Suprapubic skin (tissue), 4 donors: Measurements from ENCODE around the gene AGRP. TPM values are rescaled to one million over a fixed set of nuclear protein-coding genes. Genes with fewer than 3 reads are reported as not detected.
A peak's percentile ranks its signal among the peaks of the same experiment; 100 is the strongest.

Experiments used
- DNase-seq, 2 donors: peaks; one replicate each; pipeline ENCODE4 v3.0.0-alpha.2; 2019; ENCODE audit warnings: low spot score in 2 of 2
- H3K27ac ChIP-seq: fragments of 200-600 bp; sonication (generic); one replicate; pipeline ENCODE4 v1.5.1; 2019
- H3K27me3 ChIP-seq: fragments of 200-600 bp; sonication (generic); one replicate; pipeline ENCODE4 v1.5.1; 2019
- H3K36me3 ChIP-seq: fragments of 200-600 bp; sonication (generic); one replicate; pipeline ENCODE4 v1.5.1; 2019
- H3K4me1 ChIP-seq: fragments of 200-600 bp; sonication (generic); one replicate; pipeline ENCODE4 v1.5.1; 2019
- H3K4me3 ChIP-seq: fragments of 200-600 bp; sonication (generic); one replicate; pipeline ENCODE4 v1.5.1; 2019; ENCODE audit warnings: mild to moderate bottlenecking
- H3K9me3 ChIP-seq: fragments of 200-600 bp; sonication (generic); one replicate; pipeline ENCODE4 v1.5.1; 2019
- CTCF ChIP-seq, 2 donors: fragments of 200-600 bp in 1 of 2; fragments of 450-650 bp in 1 of 2; sonication (generic) in 1 of 2; IDR thresholded peaks; one replicate each; pipeline ENCODE4 v1.5.1; 2016 to 2019; ENCODE audit warnings: antibody characterized with exemption in 2 of 2, mild to moderate bottlenecking in 1 of 2, moderate library complexity in 1 of 2
- EP300 ChIP-seq: sonication (generic); formaldehyde crosslinking; IDR thresholded peaks from one replicate; pipeline ENCODE4 v1.6.1; 2017; ENCODE audit warnings: antibody characterized with exemption
- POLR2A ChIP-seq, 2 donors: fragments of 450-650 bp; IDR thresholded peaks; one replicate each; pipeline ENCODE4 v1.6.1; 2017; ENCODE audit warnings: antibody characterized with exemption in 2 of 2, mild to moderate bottlenecking in 2 of 2, moderate library complexity in 2 of 2
- POLR2AphosphoS5 ChIP-seq, 3 donors: sonication (generic); formaldehyde crosslinking; IDR thresholded peaks; one replicate each; pipeline ENCODE4 v1.6.1; 2017; ENCODE audit warnings: antibody characterized with exemption in 3 of 3
- WGBS: methylation state at CpG from one replicate; pipeline ENCODE4 v1.1.5; 2018; 5-methylcytosine and 5-hydroxymethylcytosine counted together
- total RNA-seq, 4 donors: library from RNA; depleted of rRNA; stranded (reverse); fragments of >200 nt; gene quantifications; one replicate each; pipeline ENCODE4 v1.1.0, GENCODE V29; 2016

Gene AGRP
- total RNA-seq, 4 donors from 2014 or later: not detected

GRCh38 chr16:67471758-67472384 lies 11.5 kb downstream of the AGRP start:
- Histone ChIP-seq H3K27me3 (no peaks in the 10 kb centered on the region), H3K27ac (no peak overlapping the region), H3K36me3 (no peaks in the 10 kb centered on the region), H3K4me3 (no peak overlapping the region), H3K9me3 (no peaks in the 10 kb centered on the region), H3K4me1 (peaks cover 47% of the 10 kb centered on the region)
- WGBS: 95% methylated on average over 6 of the region's 6 CpGs
- TF ChIP-seq POLR2A (IDR thresholded peaks at IDR 0.05) (no peak), EP300 (no peak), CTCF (IDR thresholded peaks at IDR 0.05) (no peak), POLR2AphosphoS5 (IDR thresholded peaks at IDR 0.05) (no peak)
- no peak for DNase-seq

GRCh38 chr16:67470359-67470758 lies 13.0 kb downstream of the AGRP start:
- Histone ChIP-seq H3K27ac (no peak overlapping the region), H3K9me3 (no peaks in the 10 kb centered on the region), H3K36me3 (no peaks in the 10 kb centered on the region), H3K27me3 (no peaks in the 10 kb centered on the region), H3K4me3 (no peak overlapping the region), H3K4me1 (peaks cover 41% of the 10 kb centered on the region)
- 46% methylated on average over 7 of the region's 7 CpGs for WGBS
- no peak for TF ChIP-seq CTCF (IDR thresholded peaks at IDR 0.05)
- TF ChIP-seq EP300: no peak
- TF ChIP-seq POLR2AphosphoS5 (IDR thresholded peaks at IDR 0.05): no peak
- TF ChIP-seq POLR2A (IDR thresholded peaks at IDR 0.05): no peak
- peak in 1 of 2 donors; percentile 90 for DNase-seq

- TF ChIP-seq POLR2A (IDR thresholded peaks at IDR 0.05) (no peak), EP300 (no peak), POLR2AphosphoS5 (IDR thresholded peaks at IDR 0.05) (no peak), CTCF (IDR thresholded peaks at IDR 0.05) (no peak)
- Histone ChIP-seq H3K27me3 (no peaks in the 10 kb centered on the region), H3K27ac (no peak overlapping the region), H3K4me1 (peaks cover 45% of the 10 kb centered on the region), H3K36me3 (no peaks in the 10 kb centered on the region), H3K9me3 (no peaks in the 10 kb centered on the region), H3K4me3 (no peak overlapping the region)
- WGBS: 47% methylated on average over 5 of the region's 5 CpGs
- DNase-seq: no peak
These were observed 14.6 kb downstream of the AGRP start for GRCh38 chr16:67468731-67469130.

- no peaks in the 10 kb centered on the region for H3K9me3 ChIP-seq
- no peaks in the 10 kb centered on the region for H3K27me3 ChIP-seq
- H3K36me3 ChIP-seq: no peaks in the 10 kb centered on the region
- peaks cover 66% of the 10 kb centered on the region for H3K4me1 ChIP-seq
- no peak for DNase-seq
- WGBS: 83% methylated on average over 6 of the region's 6 CpGs
- no peak overlapping the region for H3K4me3 ChIP-seq
- no peak for TF ChIP-seq POLR2A (IDR thresholded peaks at IDR 0.05)
- no peak for TF ChIP-seq EP300
- TF ChIP-seq POLR2AphosphoS5 (IDR thresholded peaks at IDR 0.05): no peak
- no peak for TF ChIP-seq CTCF (IDR thresholded peaks at IDR 0.05)
- no peak overlapping the region for H3K27ac ChIP-seq
These were observed 16.8 kb downstream of the AGRP start for GRCh38 chr16:67466581-67466980.

- Histone ChIP-seq H3K9me3 (no peaks in the 10 kb centered on the region), H3K27ac (no peak overlapping the region), H3K4me1 (peaks cover 74% of the 10 kb centered on the region), H3K27me3 (no peaks in the 10 kb centered on the region), H3K36me3 (no peaks in the 10 kb centered on the region), H3K4me3 (no peak overlapping the region)
- no peak for TF ChIP-seq EP300
- no peak for TF ChIP-seq POLR2A (IDR thresholded peaks at IDR 0.05)
- TF ChIP-seq CTCF (IDR thresholded peaks at IDR 0.05): no peak
- no peak for TF ChIP-seq POLR2AphosphoS5 (IDR thresholded peaks at IDR 0.05)
- no peak for DNase-seq
- WGBS: 93% methylated on average over 2 of the region's 2 CpGs
These were observed 18.8 kb downstream of the AGRP start for GRCh38 chr16:67464565-67464964.
